NCI-H187 treated with DMSO at 0.1 percent for 48 hours (cell line): ENCODE data around the gene GNE.

ENCODE experiments used
- DNase-seq: peaks from one replicate; lab custom pipeline; 2025; lab: John Stamatoyannopoulos, UW

GNE gene

DNA sequence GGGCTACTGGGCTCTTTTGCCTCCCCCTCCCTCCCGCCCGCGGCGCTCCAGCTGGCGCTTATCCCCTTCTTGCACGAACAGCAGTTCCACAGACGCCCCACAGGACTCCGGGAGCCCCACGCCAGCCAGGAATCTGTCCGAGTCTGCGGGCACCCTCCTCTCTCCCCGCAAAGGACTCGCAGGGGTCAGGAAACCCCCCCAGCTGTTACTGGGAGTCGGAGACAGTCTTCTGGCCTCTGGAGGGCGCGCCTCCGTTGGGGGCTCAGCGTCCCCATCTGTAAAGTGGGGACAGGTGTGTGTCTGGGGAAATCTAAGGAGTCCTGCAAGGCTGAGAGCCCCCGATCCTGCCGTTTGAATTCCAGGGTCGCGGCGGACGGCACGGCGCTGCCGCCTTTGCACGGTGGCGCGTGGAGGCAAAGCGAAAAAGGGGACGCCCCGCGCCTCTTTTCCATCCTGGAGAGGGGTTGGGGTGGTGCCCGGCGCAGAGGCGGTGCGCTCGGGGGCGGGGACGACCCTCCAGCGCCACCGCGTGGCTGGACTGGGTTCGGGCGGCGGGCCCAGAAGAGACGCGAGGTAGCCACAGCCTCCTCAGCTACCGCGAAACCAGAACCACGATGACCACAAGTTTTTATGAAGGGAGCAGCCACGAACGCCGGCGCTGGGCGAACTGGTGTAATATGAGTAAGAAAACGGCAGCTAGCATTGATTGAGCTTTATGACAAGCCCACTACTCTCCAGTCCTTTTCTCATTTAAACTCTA is 91.9 kb downstream of the GNE start:
- no peak for DNase-seq

DNA sequence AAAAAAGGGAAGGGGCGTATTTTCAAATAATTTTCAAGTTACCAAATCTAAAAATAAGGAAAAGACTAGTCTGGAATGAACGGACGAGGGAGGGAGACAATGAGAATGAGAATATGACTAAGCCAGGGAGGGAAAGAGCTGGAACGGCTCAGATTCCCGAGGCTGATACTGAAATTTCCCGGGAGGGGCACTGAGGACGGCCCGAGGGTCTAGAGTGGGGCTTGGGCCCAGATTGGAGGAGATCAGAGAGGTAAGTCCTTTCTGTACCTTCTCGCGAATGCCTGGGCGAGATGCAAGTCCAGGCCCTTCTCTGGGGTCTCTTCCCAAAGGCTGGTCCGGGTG is 92.5 kb downstream of the GNE start:
- no peak for DNase-seq

GRCh38 chr9:36164989-36165388 is 93.3 kb downstream of the GNE start:
- no peak for DNase-seq
